GM19025 (cell line): ENCODE measurements around the gene ZNF516.

Experiments used
- ATAC-seq: cut with Tn5 transposase; IDR thresholded peaks from one replicate; pipeline ENCODE4 v1.9.1; 2021; ENCODE audit warnings: mild to moderate bottlenecking, low read depth, moderate library complexity; ENCODE audit not compliant: unreplicated experiment

Gene ZNF516

DNA sequence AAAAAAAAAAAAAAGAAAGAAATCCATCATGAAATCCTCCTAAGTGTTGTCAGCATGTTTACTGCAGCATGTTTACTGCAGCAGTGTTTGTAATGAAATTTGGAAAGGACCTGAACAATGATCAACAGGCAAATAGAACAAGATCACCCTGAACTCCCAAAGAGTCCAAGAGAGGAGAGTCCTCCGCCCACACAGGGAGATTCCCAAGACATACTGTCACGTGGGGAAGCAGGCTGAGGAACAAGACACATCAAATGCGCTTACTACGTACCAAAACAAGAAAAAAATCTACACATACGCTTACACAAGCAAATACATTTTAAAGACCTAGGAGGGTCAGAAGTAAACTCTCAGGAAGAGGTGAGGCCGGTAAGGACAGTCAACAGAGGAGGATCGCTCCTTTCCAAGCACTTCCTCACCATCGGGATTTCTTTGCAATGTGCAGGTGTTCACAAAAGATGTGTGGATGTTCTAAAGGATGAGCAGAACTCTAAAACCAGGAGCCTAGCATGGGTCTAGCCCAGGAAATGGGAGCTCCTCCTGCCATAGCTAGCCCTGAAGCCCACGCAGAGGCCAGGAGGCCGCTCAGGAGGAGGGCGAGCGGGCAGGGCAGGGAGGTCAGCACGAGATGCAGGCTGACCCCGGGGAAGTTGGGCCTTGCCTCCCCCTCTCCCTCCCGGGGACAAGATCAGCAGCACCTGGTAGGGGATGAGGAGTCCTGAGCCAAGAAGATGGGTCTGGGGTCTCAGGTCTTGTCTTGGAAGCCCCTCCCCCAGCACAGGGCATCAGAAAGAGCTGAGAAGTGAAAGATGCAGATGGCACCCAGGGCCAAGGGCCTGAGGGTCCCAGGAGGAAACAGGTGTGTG lies 66.4 kb downstream of the ZNF516 start:
- no peak for ATAC-seq

DNA sequence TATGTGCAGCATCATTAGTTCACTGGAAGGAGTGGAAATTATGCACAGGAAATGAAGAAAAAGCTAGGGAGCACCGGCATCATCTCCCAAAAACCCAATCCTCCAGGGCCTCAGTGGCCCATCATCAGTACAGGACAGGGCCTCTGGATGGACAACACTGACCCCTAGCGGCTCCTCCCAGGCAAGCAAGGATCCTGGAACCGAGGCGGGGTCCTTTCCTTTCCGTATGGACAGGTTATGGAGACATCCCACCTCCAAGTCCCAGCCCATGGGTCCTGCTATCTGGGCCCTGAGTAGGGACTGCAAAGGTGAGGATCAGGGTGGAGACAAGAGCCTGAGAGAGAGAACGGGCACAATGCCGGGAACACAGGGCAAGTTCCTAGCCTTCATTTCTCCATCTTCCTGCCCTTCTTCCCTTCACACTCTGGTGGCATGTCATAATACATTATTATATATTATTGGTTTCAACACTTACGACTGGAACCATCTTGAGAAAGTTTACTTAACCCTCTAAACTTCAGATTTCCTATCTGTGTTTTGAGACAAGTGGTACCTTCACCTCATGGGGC lies 68.2 kb downstream of the ZNF516 start:
- no peak for ATAC-seq

DNA sequence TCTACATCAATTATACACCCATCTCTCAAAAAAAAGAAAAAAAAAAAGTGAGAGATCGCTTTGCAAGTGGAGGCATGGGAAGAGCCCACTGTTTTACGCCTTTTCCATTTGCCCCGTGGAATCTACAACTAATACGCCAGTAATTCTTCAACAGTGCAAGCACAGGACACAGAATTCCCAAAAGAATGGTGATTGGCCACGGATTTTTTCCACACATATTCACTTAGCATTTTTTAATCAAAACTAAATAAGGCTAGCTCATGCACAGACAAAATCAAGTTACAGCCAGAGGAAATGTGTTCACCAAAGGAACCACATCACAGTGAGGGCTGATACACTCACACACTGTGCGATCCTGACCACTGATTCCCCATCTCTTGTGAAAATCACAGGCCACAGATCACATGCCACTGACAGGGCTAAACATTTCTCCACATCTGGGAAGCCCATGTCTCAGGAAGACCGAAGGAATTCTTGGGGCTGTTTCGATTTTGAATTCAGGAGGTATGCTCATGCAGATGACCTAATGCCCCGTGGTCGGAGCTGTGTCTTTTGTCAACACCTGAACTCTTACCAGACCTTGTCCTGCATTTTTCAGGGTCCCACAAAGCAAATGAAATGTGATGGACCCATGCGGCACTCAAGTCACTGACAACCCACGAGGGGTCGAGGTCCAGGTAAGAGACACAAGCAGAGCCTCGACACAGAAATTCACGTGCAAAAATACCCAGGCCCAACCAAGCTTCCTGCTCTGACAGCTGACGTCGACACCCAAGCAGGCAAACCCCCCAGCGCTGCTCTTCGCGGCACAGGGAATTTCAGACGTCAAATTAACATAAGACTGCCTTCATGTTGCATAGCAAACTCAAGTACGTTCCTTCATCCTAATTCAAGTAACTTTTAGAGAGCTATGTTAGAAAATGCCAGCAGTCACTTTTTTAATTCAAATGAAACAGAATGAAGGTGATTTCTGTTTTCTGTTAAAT lies 69.6 kb downstream of the ZNF516 start:
- ATAC-seq: no peak

DNA sequence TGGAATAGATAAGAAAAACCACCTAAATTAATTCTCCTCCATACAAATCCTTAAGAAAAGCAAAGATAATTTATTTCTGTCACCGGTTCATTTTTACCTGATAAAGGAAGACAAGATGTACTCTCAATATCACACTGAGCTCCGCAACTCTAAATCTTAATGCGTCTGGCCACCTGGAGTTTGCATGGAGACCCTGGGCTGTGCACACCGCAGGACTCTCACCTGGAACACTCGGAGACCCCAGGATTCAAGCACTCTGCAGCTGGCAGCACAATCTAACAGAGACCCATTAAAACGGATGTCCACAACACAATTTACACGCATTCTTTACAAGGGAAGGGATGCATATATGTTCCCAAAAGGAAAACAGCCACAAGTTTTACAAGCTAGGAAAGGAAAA lies 72.2 kb downstream of the ZNF516 start:
- no peak for ATAC-seq

DNA sequence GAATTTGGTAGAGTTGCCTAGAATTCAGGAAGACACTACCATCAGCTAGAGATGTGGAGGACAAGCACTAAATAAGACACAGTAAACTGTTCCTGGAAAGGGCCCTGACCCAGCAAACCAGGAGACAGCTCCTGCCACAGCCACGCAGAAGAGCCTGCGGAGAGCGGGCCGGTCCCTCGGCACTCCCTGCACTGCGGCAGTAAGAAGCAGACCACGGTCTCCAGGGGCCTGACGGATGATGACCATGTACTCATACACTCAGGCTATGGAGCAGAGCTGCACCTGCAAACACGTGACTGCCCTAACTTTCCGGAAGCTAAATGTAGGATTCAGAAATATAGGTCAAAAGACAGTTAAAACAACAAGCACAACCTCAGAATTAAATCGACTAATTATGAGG lies 72.9 kb downstream of the ZNF516 start:
- ATAC-seq: no peak

DNA sequence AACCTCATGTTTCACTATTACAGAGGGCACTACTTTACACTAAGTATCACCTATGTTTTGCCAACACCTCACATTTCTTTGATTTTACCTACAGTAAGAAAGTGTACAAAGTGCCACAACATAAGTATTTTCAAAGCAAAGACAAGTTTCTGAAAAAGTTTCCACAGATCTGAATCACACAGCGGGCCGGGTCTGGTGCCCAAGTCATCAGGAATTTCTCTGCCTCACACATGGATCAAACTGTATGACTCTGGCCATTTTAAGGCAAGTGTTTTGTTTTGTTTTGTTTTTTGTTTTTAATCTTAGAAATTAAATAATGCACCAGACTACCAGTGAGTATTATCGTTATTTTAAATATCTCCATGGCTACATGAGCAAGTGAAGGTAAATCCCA lies 73.4 kb downstream of the ZNF516 start:
- ATAC-seq: no peak

DNA sequence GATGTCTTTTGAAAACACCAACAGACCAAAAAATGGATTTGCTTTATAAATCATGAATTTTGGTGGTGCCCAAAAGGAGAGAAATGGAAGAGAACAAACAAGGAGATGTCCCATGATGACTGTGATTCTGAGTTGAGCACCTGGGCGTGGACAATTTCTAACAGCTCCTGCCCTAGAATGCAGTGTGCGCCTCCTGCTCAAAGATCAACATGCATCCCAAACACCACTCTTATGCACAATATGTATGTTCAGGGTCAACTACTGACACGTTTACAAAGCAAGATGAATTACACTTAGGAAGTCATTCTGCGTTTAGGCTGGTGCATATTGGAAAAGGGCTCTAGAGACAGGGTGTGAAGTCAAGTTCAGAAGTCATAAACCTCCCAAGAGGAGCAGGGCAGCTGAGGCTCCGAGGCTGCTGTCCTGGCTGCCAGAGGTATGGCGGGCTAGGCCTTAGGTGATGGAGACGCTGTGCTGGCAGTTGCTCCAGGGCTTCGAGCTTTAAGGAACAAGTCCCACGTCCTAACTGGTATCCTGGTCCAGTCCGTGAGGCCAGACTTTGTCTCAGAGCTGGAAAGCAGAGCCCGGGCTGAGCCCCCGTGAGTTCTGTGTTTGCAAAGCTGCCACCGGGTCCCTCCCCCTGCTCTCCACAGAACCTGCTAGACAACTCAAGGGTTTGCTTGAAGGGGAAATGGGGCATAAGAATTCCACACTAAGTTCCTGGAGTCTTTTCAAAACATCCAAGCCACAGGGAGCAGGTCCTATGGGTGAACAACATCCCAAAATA lies 74.0 kb downstream of the ZNF516 start:
- no peak for ATAC-seq

DNA sequence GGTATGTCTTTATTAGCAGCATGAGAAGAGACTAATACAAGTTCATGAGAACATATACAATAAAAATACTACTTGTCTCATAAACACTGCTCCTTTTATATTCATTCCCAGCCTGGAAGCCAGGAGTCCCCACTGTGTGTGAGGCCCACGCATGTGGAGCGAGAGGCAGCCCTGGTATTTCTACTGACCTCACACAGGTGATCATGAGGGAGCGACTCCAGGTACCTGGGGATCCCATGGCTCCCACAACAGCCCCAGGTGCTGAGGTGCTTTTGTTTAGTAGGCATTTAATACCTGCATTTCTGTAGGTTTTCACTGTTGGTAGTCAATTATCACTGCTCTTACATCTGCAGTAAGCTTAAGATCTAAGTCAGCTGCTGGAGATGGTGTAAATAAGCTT lies 75.2 kb downstream of the ZNF516 start:
- no peak for ATAC-seq

DNA sequence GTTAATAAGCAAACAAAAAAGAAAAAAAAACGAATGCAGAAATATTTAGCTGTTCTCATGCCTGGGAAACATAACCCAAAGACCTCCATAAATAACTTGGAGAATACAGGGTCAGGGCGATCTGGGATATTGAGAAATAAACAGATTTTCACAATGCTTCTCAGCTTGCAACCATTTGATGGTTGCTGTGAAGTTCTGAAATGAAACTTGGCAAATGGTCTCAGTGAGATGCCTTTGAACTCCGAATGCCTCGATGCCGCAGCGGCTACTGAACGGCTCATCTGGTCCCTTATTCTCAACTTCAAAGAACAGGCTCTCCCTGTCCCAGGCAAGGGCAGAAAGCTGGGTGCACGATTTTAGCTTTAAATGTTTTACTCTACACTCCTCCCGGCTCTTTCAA lies 78.1 kb downstream of the ZNF516 start:
- no peak for ATAC-seq

DNA sequence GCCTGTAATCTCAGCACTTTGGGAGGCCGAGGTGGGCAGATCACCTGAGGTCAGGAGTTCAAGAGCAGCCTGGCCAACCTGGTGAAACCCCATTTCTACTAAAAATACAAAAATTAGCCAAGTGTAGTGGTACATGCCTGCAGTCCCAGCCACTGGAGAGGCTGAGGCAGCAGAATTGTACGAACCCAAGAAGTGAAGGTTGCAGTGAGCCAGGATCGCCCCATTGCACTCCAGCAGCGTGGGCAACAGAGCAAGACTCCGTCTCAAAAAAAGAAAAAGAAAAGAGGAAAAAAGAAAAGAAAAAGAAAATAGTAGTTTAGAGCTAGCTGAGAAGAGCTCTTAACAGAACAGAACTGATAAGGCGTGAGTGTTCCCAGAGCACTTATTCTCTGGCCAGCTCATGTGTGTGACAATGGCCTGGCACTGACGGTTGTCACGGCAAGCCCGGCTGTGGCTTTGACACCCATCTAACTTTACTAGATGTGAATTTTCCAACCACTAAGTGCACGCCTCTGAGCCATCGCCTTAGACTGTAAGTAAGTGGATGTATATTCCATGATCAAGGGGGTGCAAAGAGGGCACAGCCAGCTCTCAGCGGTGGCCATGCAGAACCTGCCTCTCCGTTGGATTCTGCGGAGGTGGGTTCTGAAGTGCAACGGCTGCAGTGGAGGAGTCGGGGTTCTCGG lies 80.0 kb downstream of the ZNF516 start:
- ATAC-seq: no peak

DNA sequence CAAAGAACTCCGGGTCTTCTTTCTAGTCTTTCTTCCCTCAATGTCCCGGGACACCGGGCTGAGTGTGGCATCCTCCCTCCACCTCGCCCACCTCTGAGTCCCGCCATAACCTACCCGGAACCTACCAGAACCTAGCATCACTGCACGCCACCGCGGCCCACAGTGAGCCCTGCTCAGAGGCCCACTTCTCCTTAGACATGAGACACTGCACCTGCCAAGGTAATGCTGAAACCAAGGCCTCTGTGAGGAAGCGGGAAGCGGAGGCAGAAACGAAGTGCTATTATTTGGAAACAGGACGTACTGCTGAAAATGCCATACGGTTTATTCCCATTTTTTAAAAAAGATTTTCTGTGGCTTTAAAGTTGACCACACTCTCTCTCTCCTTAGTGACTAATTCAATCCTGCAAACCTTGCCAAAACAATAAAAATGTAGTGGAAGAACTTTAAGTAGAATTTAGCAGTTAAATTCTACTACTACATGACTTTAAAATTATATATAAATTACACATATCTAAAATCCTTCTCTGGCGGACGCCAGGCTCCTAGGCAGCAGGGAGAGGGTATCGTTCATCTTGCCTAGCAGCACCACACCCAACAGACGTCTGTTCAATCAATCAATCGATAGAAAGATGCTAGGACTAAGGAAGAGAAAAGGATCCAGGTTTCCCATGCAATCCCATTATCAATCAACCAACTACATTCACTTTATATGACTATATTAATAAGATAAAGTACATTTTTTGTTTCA lies 82.0 kb downstream of the ZNF516 start:
- no peak for ATAC-seq

DNA sequence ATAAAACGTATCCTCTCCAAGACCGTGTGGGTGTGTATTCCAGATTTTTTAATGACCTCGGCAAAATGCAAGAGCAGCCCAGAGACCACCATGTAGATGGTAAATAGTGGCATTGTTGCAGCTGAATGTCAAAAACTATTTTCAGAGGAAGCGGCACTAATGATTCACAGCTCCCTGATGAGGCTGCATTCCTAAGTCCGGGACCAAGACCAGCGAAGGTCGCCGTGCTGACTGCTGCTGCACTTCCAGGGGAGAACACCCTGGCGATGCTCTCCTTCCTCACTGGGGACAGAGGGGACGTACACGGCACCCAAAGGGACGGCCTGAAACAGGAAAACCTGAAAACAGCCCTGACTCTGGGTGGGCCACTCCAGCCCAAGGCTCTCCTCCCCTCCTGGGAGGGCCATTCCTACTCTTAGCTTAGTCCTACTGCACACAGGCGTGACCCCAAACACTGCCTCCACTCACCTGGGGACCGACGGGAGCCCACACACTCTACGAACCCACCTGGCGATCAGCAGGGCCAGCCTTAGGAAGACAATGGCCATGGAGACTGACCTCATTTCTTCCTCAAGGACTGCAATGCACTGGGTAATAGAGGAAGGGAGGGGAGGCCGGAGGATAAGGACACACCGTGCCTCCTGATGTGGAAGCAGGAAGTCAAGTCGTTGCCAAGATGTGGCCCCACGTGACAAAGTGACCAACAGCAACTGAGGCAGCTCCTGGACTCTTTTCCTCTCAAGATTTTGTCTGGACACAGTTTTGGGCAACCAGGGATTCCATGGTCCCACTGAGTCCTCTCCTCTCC lies 82.8 kb downstream of the ZNF516 start:
- no peak for ATAC-seq

DNA sequence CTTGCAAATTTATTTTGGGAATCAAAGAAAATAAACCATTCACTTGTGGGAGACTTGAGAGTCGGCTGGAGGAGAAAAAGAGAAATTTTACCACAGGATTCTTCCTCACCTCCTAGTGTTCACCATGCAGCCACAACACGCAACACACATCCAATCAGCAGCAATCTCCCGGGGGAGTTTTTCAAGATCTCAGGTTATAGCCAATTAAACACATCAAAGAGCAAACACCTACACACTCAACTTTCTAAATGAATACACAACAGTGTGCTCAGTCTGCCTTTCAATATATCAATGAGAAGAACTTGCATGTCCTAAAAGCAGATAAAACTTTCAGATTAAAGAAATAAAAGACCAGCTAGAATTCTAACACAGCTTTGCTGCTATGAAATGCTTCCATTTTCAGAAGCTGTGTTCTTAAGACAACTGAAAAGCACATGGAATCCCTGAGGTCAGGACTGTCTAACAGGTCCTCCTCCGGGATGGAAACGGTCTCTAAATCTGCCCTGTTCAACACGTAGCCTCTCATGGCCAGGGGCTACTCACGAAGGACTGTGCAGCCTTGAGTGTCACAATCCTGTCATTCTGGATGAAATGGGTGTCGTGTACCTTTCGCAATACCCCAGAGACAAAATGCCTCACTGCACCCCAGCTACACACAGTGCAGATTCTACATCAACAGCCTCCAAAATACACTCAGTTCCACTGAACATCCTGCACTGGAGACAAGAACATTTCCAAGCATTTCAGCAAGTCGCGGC lies 84.2 kb downstream of the ZNF516 start:
- peak; percentile 53 for ATAC-seq

DNA sequence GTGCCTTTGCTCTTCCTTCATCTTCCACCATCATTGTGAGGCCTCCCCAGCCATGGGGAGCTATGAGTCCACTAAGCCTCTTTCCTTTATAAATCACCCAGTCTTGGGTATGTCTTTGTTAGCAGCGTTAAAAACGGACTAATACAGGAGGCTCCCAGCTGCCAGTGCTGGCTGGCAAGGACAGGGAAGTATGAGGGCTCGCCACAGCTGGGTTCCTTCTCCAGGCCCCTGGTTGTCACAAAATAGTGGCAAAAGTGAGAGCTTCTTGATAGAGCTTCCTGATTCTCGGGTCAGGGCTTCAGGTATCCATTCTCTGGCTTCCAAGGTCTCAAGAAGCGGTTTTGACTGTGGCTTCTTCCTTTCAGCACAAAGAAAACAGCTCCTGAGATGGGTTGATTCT lies 85.0 kb downstream of the ZNF516 start:
- no peak for ATAC-seq

DNA sequence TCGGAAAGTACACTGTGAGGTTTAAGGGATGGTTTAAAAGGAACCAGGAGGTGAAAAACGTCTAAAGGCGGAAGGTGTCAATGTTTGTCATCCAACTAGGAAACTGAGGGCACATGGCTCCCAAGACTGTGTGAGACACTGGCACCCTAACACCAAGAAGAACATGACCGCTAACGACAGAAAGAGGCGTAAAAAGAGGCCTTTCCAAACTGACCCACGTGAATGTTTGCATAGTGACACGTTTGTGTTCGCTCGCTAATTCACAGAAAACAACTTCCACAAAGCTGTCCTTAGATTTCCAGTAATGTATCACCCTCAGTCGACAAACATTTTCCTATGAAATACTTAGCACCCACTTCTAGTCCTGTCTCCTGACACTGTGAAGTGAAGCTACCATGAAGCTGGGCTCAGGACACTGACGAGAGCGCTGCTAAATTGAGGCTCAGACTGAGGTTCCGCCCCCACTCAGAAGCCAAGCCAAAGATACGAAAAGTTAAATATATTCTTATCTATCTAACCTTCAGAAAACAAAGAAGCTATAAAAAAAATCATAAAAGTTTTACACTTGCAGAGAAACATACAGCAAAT lies 86.5 kb downstream of the ZNF516 start:
- ATAC-seq: no peak

DNA sequence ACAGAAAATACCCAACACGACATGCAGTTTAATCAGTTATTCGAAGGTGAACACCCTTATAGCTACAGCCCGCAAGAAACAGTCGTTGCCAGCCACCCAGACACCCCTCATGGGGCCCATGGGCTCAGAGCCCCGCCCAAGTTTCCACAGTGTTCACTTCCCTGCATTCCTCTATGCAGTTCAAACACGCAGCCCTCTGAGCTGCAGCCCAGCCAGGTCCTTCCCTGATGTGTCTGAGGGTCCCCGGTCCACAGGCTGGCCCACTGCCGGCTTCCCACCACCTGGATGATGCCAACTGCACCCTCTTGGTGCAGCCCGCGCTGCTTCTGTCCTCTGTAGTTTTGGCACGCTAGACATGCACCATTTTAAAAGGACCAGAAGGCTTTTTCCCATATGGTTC lies 87.4 kb downstream of the ZNF516 start:
- ATAC-seq: no peak

DNA sequence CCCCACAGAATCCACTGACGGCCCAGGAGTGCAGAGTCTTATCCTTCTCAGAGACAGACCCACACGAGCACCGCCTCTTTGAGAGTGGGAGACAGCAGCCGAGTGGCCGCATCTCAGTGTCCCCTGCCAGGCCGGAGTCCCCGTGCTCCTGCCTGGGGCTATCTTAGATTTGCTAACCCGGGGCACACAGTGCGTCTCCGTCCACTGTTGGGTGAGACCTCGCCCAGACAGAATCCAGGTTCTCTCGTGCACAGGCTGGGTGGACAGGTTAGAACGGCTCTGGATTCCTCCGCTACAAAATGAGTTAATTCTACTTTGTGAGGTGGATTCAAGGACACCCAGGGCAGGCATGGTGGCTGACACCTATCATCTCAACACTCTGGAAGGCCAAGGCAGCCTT lies 88.3 kb downstream of the ZNF516 start:
- no peak for ATAC-seq
